Measurements from ENCODE around the gene WDSUB1.

The WDSUB1 gene

DNA sequence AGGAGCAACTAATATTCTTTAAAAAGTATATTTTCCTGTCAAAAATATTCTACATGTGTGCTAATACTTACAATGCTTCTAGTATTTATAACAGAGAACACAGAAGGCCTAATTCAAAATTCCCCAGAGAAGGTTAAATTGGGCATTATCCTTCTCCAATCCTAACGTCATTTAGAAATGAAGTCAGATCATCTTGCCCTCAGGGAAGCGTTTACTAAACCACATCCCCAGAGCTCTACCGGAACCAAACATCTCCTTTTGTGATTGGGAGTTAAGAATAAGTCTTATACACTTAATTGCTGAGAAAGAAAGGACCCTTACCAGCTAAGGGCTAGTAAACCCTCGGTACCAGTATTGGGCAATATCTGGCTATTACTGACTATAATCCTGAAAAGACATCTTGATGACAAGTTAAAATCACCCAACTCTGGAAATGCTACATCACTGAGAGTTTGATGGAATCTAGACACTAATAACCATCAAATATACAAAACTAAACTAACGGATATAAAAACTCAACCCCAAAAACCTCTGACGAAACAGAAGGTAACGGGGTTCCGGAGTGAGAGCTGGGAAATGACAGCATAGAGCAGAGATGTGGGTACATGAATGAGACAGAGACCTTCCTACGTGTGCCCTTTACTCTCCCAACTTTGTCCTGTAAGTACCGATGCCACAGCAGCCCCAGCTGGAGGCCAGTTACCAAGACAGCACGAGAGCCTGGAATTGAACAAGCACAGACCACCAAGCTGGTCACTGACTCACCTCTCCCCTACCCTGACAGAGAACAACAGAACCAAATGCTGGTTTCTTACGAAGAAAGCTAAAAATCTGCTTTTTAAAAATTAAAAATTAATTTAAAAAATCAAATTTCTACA, 35.0 kb downstream of the WDSUB1 start:
- no peak for DNase-seq (ENCODE audit: low read depth)
- TF ChIP-seq, protein P1, sequence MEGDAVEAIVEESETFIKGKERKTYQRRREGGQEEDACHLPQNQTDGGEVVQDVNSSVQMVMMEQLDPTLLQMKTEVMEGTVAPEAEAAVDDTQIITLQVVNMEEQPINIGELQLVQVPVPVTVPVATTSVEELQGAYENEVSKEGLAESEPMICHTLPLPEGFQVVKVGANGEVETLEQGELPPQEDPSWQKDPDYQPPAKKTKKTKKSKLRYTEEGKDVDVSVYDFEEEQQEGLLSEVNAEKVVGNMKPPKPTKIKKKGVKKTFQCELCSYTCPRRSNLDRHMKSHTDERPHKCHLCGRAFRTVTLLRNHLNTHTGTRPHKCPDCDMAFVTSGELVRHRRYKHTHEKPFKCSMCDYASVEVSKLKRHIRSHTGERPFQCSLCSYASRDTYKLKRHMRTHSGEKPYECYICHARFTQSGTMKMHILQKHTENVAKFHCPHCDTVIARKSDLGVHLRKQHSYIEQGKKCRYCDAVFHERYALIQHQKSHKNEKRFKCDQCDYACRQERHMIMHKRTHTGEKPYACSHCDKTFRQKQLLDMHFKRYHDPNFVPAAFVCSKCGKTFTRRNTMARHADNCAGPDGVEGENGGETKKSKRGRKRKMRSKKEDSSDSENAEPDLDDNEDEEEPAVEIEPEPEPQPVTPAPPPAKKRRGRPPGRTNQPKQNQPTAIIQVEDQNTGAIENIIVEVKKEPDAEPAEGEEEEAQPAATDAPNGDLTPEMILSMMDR (IDR thresholded peaks at IDR 0.05; ENCODE audit: low read depth, low read length, missing control alignments): no peak
- no peak overlapping the region for H3K4me3 ChIP-seq (ENCODE audit: low read depth, low read length)

DNA sequence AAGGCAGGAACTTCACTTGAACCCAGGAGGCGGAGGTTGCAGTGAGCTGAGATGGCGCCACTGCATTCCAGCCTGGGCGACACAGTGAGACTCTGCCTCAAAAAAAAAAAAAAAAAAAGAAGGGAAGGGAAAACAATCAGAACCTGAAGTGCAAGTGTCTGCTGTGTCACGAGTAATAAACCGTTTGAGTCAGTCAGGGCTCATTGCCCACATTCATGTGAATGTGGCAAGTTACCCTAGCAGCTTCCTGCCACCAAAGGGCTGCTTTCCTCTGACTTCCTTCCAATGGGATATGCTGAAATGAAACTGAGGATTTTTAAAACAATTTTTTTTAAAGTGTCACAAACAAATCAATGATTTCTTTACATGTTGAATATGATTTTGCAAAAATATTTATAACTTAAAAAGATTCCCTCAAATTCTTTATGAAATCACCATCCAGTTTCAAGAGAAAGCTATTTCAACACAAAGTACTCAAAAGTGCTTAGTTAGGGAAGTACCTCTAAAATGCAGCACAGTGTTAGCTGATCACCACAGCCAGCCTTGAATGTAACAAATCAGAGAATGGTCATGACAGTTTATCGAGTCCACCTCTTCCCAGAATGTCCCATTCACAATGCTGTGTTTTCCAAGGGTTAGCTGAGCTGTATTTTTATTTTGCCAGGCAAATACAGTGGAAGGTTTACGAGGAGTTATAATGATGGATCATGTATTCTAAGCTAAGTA, 36.4 kb downstream of the WDSUB1 start:
- H3K4me3 ChIP-seq (ENCODE audit: low read depth, low read length): no peak overlapping the region
- TF ChIP-seq, protein P1 (IDR thresholded peaks at IDR 0.05; ENCODE audit: low read depth, low read length, missing control alignments): no peak
- no peak for DNase-seq (ENCODE audit: low read depth)

DNA sequence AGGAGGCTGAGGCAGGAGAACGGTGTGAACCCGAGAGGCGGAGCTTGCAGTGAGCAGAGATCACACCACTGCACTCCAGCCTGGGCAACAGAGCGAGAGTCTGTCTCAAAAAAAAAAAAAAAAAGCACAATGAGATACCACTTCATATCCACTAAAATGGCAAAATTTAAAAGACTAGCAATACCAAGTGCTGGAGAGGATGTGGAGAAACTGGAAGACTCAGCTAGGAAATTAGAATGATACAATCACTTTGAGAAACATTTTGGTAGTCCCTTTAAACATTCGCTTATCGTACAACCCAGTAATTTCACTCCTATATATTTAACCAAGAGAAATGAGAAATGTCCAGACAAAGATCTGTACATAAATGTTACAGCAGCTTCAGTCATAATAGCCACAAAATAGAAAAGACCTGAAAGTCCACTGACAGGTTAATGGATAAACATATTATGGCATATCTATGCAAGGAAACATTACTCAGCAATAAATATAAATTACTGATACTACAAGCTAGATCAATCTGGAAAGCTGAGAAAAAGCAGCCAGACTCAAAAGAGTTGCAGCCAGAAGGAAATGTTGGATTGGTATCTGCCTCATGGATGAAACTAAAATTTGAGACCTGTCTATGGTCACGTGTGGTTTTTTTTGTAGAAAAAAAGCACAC, 40.0 kb downstream of the WDSUB1 start:
- H3K4me3 ChIP-seq (ENCODE audit: low read depth, low read length): no peak overlapping the region
- TF ChIP-seq, protein P1 (IDR thresholded peaks at IDR 0.05; ENCODE audit: low read depth, low read length, missing control alignments): no peak
- DNase-seq (ENCODE audit: low read depth): no peak

DNA sequence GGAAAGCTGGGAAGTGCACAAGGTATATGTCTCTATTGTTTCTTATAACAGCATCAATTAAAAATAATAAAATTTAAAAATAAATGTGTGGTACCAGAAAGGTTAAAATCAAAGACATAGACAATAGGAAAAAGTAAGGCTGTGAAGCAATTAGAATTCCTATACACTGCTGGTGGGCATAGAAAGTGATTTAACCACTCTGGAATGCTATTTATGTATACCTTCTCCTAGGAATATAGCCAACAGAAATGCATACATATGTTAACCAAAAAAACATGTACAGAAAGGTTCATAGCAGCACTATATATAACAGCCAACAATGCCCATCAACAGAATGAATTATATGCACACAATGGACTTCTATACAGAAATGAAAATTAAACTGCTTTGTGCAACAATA, 43.0 kb downstream of the WDSUB1 start:
- no peak for DNase-seq (ENCODE audit: low read depth)
- no peak overlapping the region for H3K4me3 ChIP-seq (ENCODE audit: low read depth, low read length)
- TF ChIP-seq, protein P1 (IDR thresholded peaks at IDR 0.05; ENCODE audit: low read depth, low read length, missing control alignments): no peak

DNA sequence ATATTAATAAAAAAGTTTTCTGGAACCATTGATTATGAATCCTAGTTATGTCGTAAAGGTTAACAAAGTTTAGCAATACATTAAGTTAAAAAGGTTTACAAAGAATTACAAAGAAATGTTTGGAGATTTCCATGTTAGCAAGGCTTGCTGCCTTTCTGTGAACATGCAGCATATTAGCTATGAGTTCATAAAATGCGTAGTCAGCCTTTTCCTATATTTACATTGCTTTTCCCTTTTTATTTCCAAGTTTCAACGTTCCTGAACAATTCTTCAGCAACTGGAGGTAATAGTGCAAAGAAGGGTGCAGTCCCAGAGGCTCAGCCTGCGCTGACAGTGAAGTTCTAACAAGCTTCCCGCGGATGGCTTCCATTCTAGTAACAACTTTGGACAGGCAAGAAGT, 51.6 kb downstream of the WDSUB1 start:
- no peak overlapping the region for H3K4me3 ChIP-seq (ENCODE audit: low read depth, low read length)
- DNase-seq (ENCODE audit: low read depth): no peak
- TF ChIP-seq, protein P1 (IDR thresholded peaks at IDR 0.05; ENCODE audit: low read depth, low read length, missing control alignments): no peak

DNA sequence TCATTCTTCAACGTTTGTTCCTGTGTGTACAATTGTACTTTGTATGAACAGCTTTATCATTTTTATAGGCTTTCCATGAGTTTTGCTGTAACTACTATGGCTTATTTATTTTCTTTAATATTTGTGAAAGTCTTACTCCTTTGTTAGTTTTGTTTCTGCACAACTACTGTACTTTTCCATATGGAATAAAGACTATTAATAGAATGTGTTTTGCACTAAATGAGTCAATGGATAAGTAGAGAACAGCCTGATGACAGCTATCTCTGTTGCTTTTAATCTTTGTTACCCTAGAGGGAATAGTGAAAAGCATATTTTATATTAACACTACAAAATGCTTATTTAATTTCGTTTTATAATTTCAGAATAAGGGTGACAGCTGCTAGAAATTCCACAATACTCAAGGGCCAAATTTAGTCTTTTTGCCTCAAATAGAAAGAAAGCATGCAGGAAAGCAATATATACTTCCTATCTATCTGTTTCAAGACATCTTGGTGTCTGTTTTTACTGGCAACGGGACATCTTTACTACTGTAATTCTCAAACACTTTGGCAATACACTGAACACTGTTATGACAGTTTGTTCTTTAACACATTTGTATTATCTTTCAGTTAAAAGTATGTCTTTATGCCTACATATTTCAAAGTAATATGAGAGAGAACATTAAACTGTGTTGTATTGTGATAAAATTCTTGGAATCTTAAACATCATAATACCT, 53.9 kb downstream of the WDSUB1 start:
- no peak overlapping the region for H3K4me3 ChIP-seq (ENCODE audit: low read depth, low read length)
- no peak for DNase-seq (ENCODE audit: low read depth)
- TF ChIP-seq, protein P1 (IDR thresholded peaks at IDR 0.05; ENCODE audit: low read depth, low read length, missing control alignments): no peak
